ENCODE measurements around the gene CRYBB1. TPM values are rescaled to one million over a fixed set of nuclear protein-coding genes. Genes with fewer than 3 reads are reported as not detected.

The CRYBB1 gene
- total RNA-seq, 3 donors from 2014 or later = 2.6 TPM; not detected in 2

GRCh38 chr22:26564672-26565071, 53.2 kb downstream of the CRYBB1 start:
- TF ChIP-seq POLR2AphosphoS5 (IDR thresholded peaks at IDR 0.05) (no peak), POLR2A (IDR thresholded peaks at IDR 0.05) (no peak), CTCF (IDR thresholded peaks at IDR 0.05) (no peak)
- Histone ChIP-seq H3K36me3 (no peaks in the 10 kb centered on the region), H3K4me3 (no peak overlapping the region), H3K4me1 (no peaks in the 10 kb centered on the region), H3K27me3 (no peaks in the 10 kb centered on the region), H3K9me3 (no peaks in the 10 kb centered on the region), H3K27ac (peak overlapping the region; percentile 31 to 41)
- intact Hi-C loops (cut with DNase I; ENCODE audit: low total_unique reads) = no loop called here
- DNase-seq (ENCODE audit: low spot score in 2 of 2) = no peak

- peak overlapping the region; percentile 31 to 41 for H3K27ac ChIP-seq
- H3K4me3 ChIP-seq = no peak overlapping the region
- H3K9me3 ChIP-seq = no peaks in the 10 kb centered on the region
- H3K36me3 ChIP-seq = no peaks in the 10 kb centered on the region
- no peak for TF ChIP-seq POLR2A (IDR thresholded peaks at IDR 0.05)
- no peak for TF ChIP-seq POLR2AphosphoS5 (IDR thresholded peaks at IDR 0.05)
- no peak for TF ChIP-seq CTCF (IDR thresholded peaks at IDR 0.05)
- H3K27me3 ChIP-seq = no peaks in the 10 kb centered on the region
- intact Hi-C loops (cut with DNase I; ENCODE audit: low total_unique reads) = no loop called here
- H3K4me1 ChIP-seq = no peaks in the 10 kb centered on the region
- DNase-seq (ENCODE audit: low spot score in 2 of 2) = peak in 1 of 2 donors; percentile 52
These were observed 53.6 kb downstream of the CRYBB1 start for GRCh38 chr22:26564181-26564580.

GRCh38 chr22:26563022-26563421, 54.8 kb downstream of the CRYBB1 start:
- H3K4me3 ChIP-seq = no peak overlapping the region
- H3K4me1 ChIP-seq = no peaks in the 10 kb centered on the region
- no peaks in the 10 kb centered on the region for H3K36me3 ChIP-seq
- intact Hi-C loops (cut with DNase I; ENCODE audit: low total_unique reads) = no loop called here
- H3K27ac ChIP-seq = no peak overlapping the region
- TF ChIP-seq CTCF (IDR thresholded peaks at IDR 0.05) (no peak), POLR2AphosphoS5 (IDR thresholded peaks at IDR 0.05) (no peak), POLR2A (IDR thresholded peaks at IDR 0.05) (no peak)
- no peaks in the 10 kb centered on the region for H3K27me3 ChIP-seq
- DNase-seq (ENCODE audit: low spot score in 2 of 2) = no peak
- H3K9me3 ChIP-seq = no peaks in the 10 kb centered on the region

- no peaks in the 10 kb centered on the region for H3K27me3 ChIP-seq
- no peaks in the 10 kb centered on the region for H3K4me1 ChIP-seq
- TF ChIP-seq CTCF (IDR thresholded peaks at IDR 0.05) (no peak), POLR2A (IDR thresholded peaks at IDR 0.05) (no peak), POLR2AphosphoS5 (IDR thresholded peaks at IDR 0.05) (no peak)
- no peak for DNase-seq (ENCODE audit: low spot score in 2 of 2)
- H3K27ac ChIP-seq = no peak overlapping the region
- H3K36me3 ChIP-seq = no peaks in the 10 kb centered on the region
- H3K4me3 ChIP-seq = no peak overlapping the region
- intact Hi-C loops (cut with DNase I; ENCODE audit: low total_unique reads) = no loop called here
- H3K9me3 ChIP-seq = no peaks in the 10 kb centered on the region
These were observed 55.9 kb downstream of the CRYBB1 start for GRCh38 chr22:26561756-26562417.

- no peaks in the 10 kb centered on the region for H3K9me3 ChIP-seq
- H3K27me3 ChIP-seq = no peaks in the 10 kb centered on the region
- intact Hi-C loops (cut with DNase I; ENCODE audit: low total_unique reads) = no loop called here
- no peak for TF ChIP-seq POLR2AphosphoS5 (IDR thresholded peaks at IDR 0.05)
- no peak for TF ChIP-seq CTCF (IDR thresholded peaks at IDR 0.05)
- no peak for TF ChIP-seq POLR2A (IDR thresholded peaks at IDR 0.05)
- H3K4me1 ChIP-seq = no peaks in the 10 kb centered on the region
- no peak for DNase-seq (ENCODE audit: low spot score in 2 of 2)
- no peak overlapping the region for H3K27ac ChIP-seq
- no peak overlapping the region for H3K4me3 ChIP-seq
- no peaks in the 10 kb centered on the region for H3K36me3 ChIP-seq
These were observed 57.8 kb downstream of the CRYBB1 start for GRCh38 chr22:26559961-26560575.

Data from breast epithelium (tissue), 4 donors.